NCI-H2227 treated with DMSO at 0.1 percent for 48 hours (cell line): Measurements from ENCODE around the gene ARHGAP23.

ENCODE experiments used
- DNase-seq: peaks from one replicate; lab custom pipeline; 2025; lab: John Stamatoyannopoulos, UW

ARHGAP23 gene

GRCh38 chr17:38443356-38444031 lies 15.2 kb downstream of the ARHGAP23 start:
- no peak for DNase-seq

- peak; percentile 66 for DNase-seq
Observed at GRCh38 chr17:38444151-38444550, 15.9 kb downstream of the ARHGAP23 start.

GRCh38 chr17:38447502-38448085 lies 19.3 kb downstream of the ARHGAP23 start:
- no peak for DNase-seq

GRCh38 chr17:38448208-38448771 lies 20.0 kb downstream of the ARHGAP23 start:
- no peak for DNase-seq

- DNase-seq: no peak
Observed at GRCh38 chr17:38449364-38449763, 21.1 kb downstream of the ARHGAP23 start.

- DNase-seq: no peak
Observed at GRCh38 chr17:38450557-38451029, 22.3 kb downstream of the ARHGAP23 start.

- no peak for DNase-seq
Observed at GRCh38 chr17:38451030-38451839, 23.0 kb downstream of the ARHGAP23 start.

GRCh38 chr17:38451840-38452529 lies 23.7 kb downstream of the ARHGAP23 start:
- DNase-seq: no peak

GRCh38 chr17:38452719-38453118 lies 24.5 kb downstream of the ARHGAP23 start:
- DNase-seq: no peak

GRCh38 chr17:38453951-38454421 lies 25.7 kb downstream of the ARHGAP23 start:
- no peak for DNase-seq

GRCh38 chr17:38454532-38454931 lies 26.3 kb downstream of the ARHGAP23 start:
- DNase-seq: no peak

- no peak for DNase-seq
Observed at GRCh38 chr17:38455288-38455915, 27.1 kb downstream of the ARHGAP23 start.

- DNase-seq: no peak
Observed at GRCh38 chr17:38456031-38456815, 28.0 kb downstream of the ARHGAP23 start.

- DNase-seq: no peak
Observed at GRCh38 chr17:38457577-38458371, 29.5 kb downstream of the ARHGAP23 start.

GRCh38 chr17:38458521-38458920 lies 30.3 kb downstream of the ARHGAP23 start:
- no peak for DNase-seq

GRCh38 chr17:38459567-38459966 lies 31.3 kb downstream of the ARHGAP23 start:
- DNase-seq: no peak

- peak; percentile 12 for DNase-seq
Observed at GRCh38 chr17:38460082-38460715, 31.9 kb downstream of the ARHGAP23 start.

GRCh38 chr17:38460716-38461630 lies 32.7 kb downstream of the ARHGAP23 start:
- DNase-seq: no peak
